ENCODE measurements around the gene USP25. TPM values are rescaled to one million over a fixed set of nuclear protein-coding genes. Genes with fewer than 3 reads are reported as not detected.

Gene USP25
- total RNA-seq, 1 experiment from 2014 or later = 42.0 TPM

DNA sequence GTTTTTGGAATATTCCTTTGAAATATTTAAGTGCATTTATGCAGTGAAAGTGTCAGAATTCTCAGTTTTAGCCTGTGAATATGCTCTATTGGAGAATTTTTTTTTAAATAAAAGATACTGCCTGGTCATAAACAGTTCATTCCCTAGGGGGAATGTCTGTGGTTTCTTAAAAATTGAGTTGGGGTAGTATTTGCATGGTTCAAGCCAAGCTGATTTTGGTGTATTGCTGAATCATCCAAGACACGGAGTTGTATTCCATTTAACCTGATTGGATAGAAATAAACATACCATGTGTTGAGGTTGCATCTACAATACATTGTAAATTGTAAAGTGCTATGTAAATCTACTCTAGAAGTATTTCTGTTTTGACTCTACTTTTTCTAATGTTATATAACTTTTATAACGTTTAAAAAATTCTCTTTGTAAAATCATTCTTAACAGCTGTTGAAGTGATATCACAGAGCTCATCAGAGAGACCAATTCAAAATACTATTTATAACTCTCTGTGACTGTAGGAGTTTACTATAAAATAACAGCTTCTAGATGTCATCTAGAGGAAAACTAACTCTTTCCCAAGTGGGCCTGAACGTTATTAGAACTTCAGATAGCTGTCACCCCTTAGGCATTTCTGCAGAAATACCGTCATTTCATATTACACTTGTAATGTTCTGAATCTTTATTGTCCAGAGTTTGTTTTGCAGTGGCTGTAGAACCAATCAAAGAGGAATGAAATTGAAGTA, 199.1 kb downstream of the USP25 start:
- H3K9me3 Mint-ChIP-seq = peaks cover 22% of the 10 kb centered on the region
- ChIA-PET POLR2A (no interaction called here), CTCF (interaction anchor here (0.6 kb wide), 1 partner anchor 66 kb away, joined by 4 read pairs; no protein-coding TSS in a partner anchor)
- H3K36me3 Mint-ChIP-seq = no peaks in the 10 kb centered on the region; the same call in 1 of the 2 replicates
- H3K4me1 Mint-ChIP-seq = no peaks in the 10 kb centered on the region
- H3K27ac Mint-ChIP-seq = no peak overlapping the region
- ATAC-seq = no peak
- no peak for DNase-seq (ENCODE audit: low spot score)
- H3K27me3 Mint-ChIP-seq (ENCODE audit: low read depth) = no peaks in the 10 kb centered on the region
- no peak overlapping the region for H3K4me3 Mint-ChIP-seq
- no peak for TF ChIP-seq TEAD1 (CRISPR knock-in tag; IDR thresholded peaks at IDR 0.05)

- ATAC-seq (no peak), DNase-seq (ENCODE audit: low spot score) (no peak)
- H3K27ac Mint-ChIP-seq = no peak overlapping the region
- peaks cover 20% of the 10 kb centered on the region for H3K9me3 Mint-ChIP-seq
- H3K27me3 Mint-ChIP-seq (ENCODE audit: low read depth) = no peaks in the 10 kb centered on the region
- TF ChIP-seq ZNF121 (CRISPR knock-in tag; IDR thresholded peaks at IDR 0.05) = no peak
- no peak for TF ChIP-seq ARID4B (CRISPR knock-in tag; IDR thresholded peaks at IDR 0.05; ENCODE audit: borderline replicate concordance)
- TF ChIP-seq CREM (CRISPR knock-in tag; IDR thresholded peaks at IDR 0.05) = no peak
- TF ChIP-seq ATF2 (CRISPR knock-in tag; IDR thresholded peaks at IDR 0.05; ENCODE audit: borderline replicate concordance, low read depth) = no peak
- no peak overlapping the region for H3K4me3 Mint-ChIP-seq
- POLR2A ChIA-PET = no interaction called here
- H3K36me3 Mint-ChIP-seq = no peaks in the 10 kb centered on the region; the same call in 1 of the 2 replicates
- no peaks in the 10 kb centered on the region for H3K4me1 Mint-ChIP-seq
- CTCF ChIA-PET = no interaction called here
Measured at GRCh38 chr21:15929536-15929935, 199.8 kb downstream of the USP25 start.
